HepG2 (cell line): ENCODE results near the gene PTCD3. TPM values are rescaled to one million over a fixed set of nuclear protein-coding genes. Genes with fewer than 3 reads are reported as not detected.

ENCODE experiments used
- ADNP ChIP-seq: sonication (generic); formaldehyde crosslinking; IDR thresholded peaks from 2 replicates; pipeline ENCODE4 v1.4.0; 2020; ENCODE audit warnings: missing genetic modification reagents
- DR1 ChIP-seq: sonication (generic); formaldehyde crosslinking; IDR thresholded peaks from 2 replicates; pipeline ENCODE4 v1.8.0; 2021; ENCODE audit warnings: mild to moderate bottlenecking, missing genetic modification reagents, inconsistent platforms
- FOXA1 ChIP-seq, 2 experiments: fragments of 450-650 bp in 1 of 2; sonication (generic) in 1 of 2; formaldehyde crosslinking in 1 of 2; IDR thresholded peaks; 2 replicates each; pipeline versions ENCODE4 v1.4.0 to v1.6.1; 2016 to 2020; ENCODE audit warnings: missing genetic modification reagents in 1 of 2
- FOXJ3 ChIP-seq: sonication (generic); formaldehyde crosslinking; IDR thresholded peaks from 2 replicates; pipeline ENCODE4 v1.4.0; 2020; ENCODE audit warnings: missing genetic modification reagents, mild to moderate bottlenecking, borderline replicate concordance
- GPBP1L1 ChIP-seq: sonication (generic); formaldehyde crosslinking; IDR thresholded peaks from 2 replicates; pipeline ENCODE4 v1.5.0; 2020; ENCODE audit warnings: mild to moderate bottlenecking, missing genetic modification reagents
- HNF4G ChIP-seq, 2 experiments: sonication (generic) in 1 of 2; formaldehyde crosslinking in 1 of 2; IDR thresholded peaks; 2 replicates each; pipeline versions ENCODE4 v1.4.0 to v1.6.1; 2011 to 2020; ENCODE audit warnings: borderline replicate concordance in 2 of 2, low read depth in 2 of 2, mild to moderate bottlenecking in 2 of 2, low read length in 1 of 2, missing genetic modification reagents in 1 of 2, moderate library complexity in 1 of 2
- HNRNPH1 ChIP-seq: fragments of 200-400 bp; formaldehyde crosslinking; optimal IDR thresholded peaks from 2 replicates; pipeline ENCODE3; 2017; ENCODE audit warnings: mild to moderate bottlenecking, low read depth, low read length
- HOXA7 ChIP-seq: sonication (generic); formaldehyde crosslinking; IDR thresholded peaks from 2 replicates; pipeline ENCODE4 v1.8.1; 2022; ENCODE audit warnings: mild to moderate bottlenecking, missing genetic modification reagents, moderate library complexity
- KAT7 ChIP-seq: IDR thresholded peaks from 2 replicates; pipeline ENCODE4 v1.6.1; 2018; ENCODE audit warnings: borderline replicate concordance, missing compliant biosample characterization
- MBD4 ChIP-seq: IDR thresholded peaks from 2 replicates; pipeline ENCODE4 v1.6.1; 2012; ENCODE audit warnings: low read length, inconsistent platforms, borderline replicate concordance
- PCBP1 ChIP-seq: fragments of 200-400 bp; formaldehyde crosslinking; IDR thresholded peaks from 2 replicates; pipeline ENCODE4 v1.6.1; 2017; ENCODE audit warnings: mild to moderate bottlenecking, low read depth, low read length, borderline replicate concordance
- RELA ChIP-seq: sonication (generic); formaldehyde crosslinking; IDR thresholded peaks from 2 replicates; pipeline ENCODE4 v1.4.0; 2020; ENCODE audit warnings: missing genetic modification reagents
- SAFB2 ChIP-seq: sonication (generic); formaldehyde crosslinking; IDR thresholded peaks from 2 replicates; pipeline ENCODE4 v1.5.1; 2020; ENCODE audit warnings: missing genetic modification reagents, low read depth, mild to moderate bottlenecking, borderline replicate concordance
- SNAI1 ChIP-seq: sonication (generic); formaldehyde crosslinking; IDR thresholded peaks from 2 replicates; pipeline ENCODE4 v1.5.0; 2020; ENCODE audit warnings: mild to moderate bottlenecking, missing genetic modification reagents, borderline replicate concordance
- SYNCRIP ChIP-seq: fragments of 200-400 bp; formaldehyde crosslinking; IDR thresholded peaks from 2 replicates; pipeline ENCODE4 v1.6.1; 2018; ENCODE audit warnings: mild to moderate bottlenecking, low read depth, low read length; ENCODE audit not compliant: insufficient read depth
- TFDP1 ChIP-seq: IDR thresholded peaks from 2 replicates; pipeline ENCODE4 v1.6.1; 2016; ENCODE audit warnings: missing compliant biosample characterization, missing genetic modification reagents, borderline replicate concordance
- THRA ChIP-seq: sonication (generic); formaldehyde crosslinking; IDR thresholded peaks from 2 replicates; pipeline ENCODE4 v1.4.0; 2020; ENCODE audit warnings: missing genetic modification reagents, borderline replicate concordance
- YEATS4 ChIP-seq: sonication (generic); formaldehyde crosslinking; IDR thresholded peaks from 2 replicates; pipeline ENCODE4 v1.4.0; 2020; ENCODE audit warnings: missing genetic modification reagents, borderline replicate concordance
- ZBTB21 ChIP-seq: sonication (generic); formaldehyde crosslinking; IDR thresholded peaks from 2 replicates; pipeline ENCODE4 v1.4.0; 2020; ENCODE audit warnings: missing genetic modification reagents
- ZNF337 ChIP-seq: sonication (generic); formaldehyde crosslinking; IDR thresholded peaks from 2 replicates; pipeline ENCODE4 v1.5.1; 2020; ENCODE audit warnings: missing genetic modification reagents, low read depth, mild to moderate bottlenecking, borderline replicate concordance
- ZNF558 ChIP-seq: sonication (generic); formaldehyde crosslinking; IDR thresholded peaks from 2 replicates; pipeline ENCODE4 v1.9.0; 2022; ENCODE audit warnings: mild to moderate bottlenecking, missing genetic modification reagents, borderline replicate concordance
- ZNF652 ChIP-seq: IDR thresholded peaks from 2 replicates; pipeline ENCODE4 v1.6.1; 2016; ENCODE audit warnings: low read depth, borderline replicate concordance
- ZNF768 ChIP-seq: sonication (generic); formaldehyde crosslinking; IDR thresholded peaks from 2 replicates; pipeline ENCODE4 v1.4.0; 2020; ENCODE audit warnings: missing genetic modification reagents
- polyA plus RNA-seq, 8 experiments: library from polyadenylated mRNA; depleted of rRNA in 3 of 8; stranded (reverse) in 7 of 8; unstranded in 1 of 8; fragments of >200 nt; fragmentation: Illumina TruSeq in 4 of 8; extraction: Trizol in 4 of 8; gene quantifications; 2 replicates each; pipeline versions ENCODE4 v1.2.1 to v1.2.3, GENCODE V29; 2011 to 2016; ENCODE audit warnings: low read depth in 4 of 8, missing spikeins in 1 of 8, mixed read lengths in 1 of 8; ENCODE audit not compliant: insufficient read depth in 1 of 8
- total RNA-seq, 5 experiments: library from RNA; depleted of rRNA; stranded (reverse); fragments of >200 nt; fragmentation: Illumina TruSeq; extraction: Trizol; gene quantifications; 2 replicates each; pipeline ENCODE4 v1.2.3, GENCODE V29; 2016; ENCODE audit warnings: low read depth in 1 of 5

Gene PTCD3
- total and polyA plus RNA-seq, 2 of the 13 experiments (the other 11 are each of a cell fraction or from before 2014, with no cell fraction given): 124 to 309 TPM

- no peak; the same call in 1 of the 2 replicates for TF ChIP-seq SAFB2 (CRISPR knock-in tag)
- TF ChIP-seq HNRNPH1: no peak
- no peak for TF ChIP-seq SNAI1
- no peak for TF ChIP-seq ZNF337 (CRISPR knock-in tag)
- TF ChIP-seq ZBTB21: peak; percentile 45; the same call in 1 of the 2 replicates
- TF ChIP-seq PCBP1: no peak
- TF ChIP-seq FOXJ3 (CRISPR knock-in tag): peak; percentile 48; the same call in 1 of the 2 replicates
- TF ChIP-seq KAT7 (CRISPR knock-in tag): peak; percentile 57; the same call in 1 of the 2 replicates
- peak; percentile 47; the same call in 1 of the 2 replicates for TF ChIP-seq TFDP1 (CRISPR knock-in tag)
- no peak for TF ChIP-seq GPBP1L1 (CRISPR knock-in tag)
- peak; percentile 63; the same call in 1 of the 2 replicates for TF ChIP-seq DR1 (CRISPR knock-in tag)
- TF ChIP-seq ZNF558 (CRISPR knock-in tag): no peak; the same call in 1 of the 2 replicates
- no peak for TF ChIP-seq ADNP (CRISPR knock-in tag)
- no peak for TF ChIP-seq ZNF652 (CRISPR knock-in tag)
- no peak for TF ChIP-seq HOXA7 (CRISPR knock-in tag)
- no peak for TF ChIP-seq SYNCRIP
- TF ChIP-seq THRA (CRISPR knock-in tag): no peak; the same call in 1 of the 2 replicates
- TF ChIP-seq MBD4: peak; percentile 59; the same call in 1 of the 2 replicates
- no peak for TF ChIP-seq RELA (CRISPR knock-in tag)
- no peak for TF ChIP-seq FOXA1 (IDR thresholded peaks at IDR 0.05)
- TF ChIP-seq FOXA1 (CRISPR knock-in tag; IDR thresholded peaks at IDR 0.05): no peak
- no peak for TF ChIP-seq HNF4G (IDR thresholded peaks at IDR 0.05; ENCODE audit: borderline replicate concordance, low read depth, low read length)
- TF ChIP-seq HNF4G (CRISPR knock-in tag; IDR thresholded peaks at IDR 0.05; ENCODE audit: borderline replicate concordance, low read depth): no peak; the same call in 1 of the 2 replicates
- peak; percentile 72; the same call in 1 of the 2 replicates for TF ChIP-seq ZNF768 (CRISPR knock-in tag)
- TF ChIP-seq YEATS4: peak; percentile 97
Measured at GRCh38 chr2:86105969-86106945, at the start of gene PTCD3 (continued).
